ENCODE results near the gene KCNAB1.

DNA sequence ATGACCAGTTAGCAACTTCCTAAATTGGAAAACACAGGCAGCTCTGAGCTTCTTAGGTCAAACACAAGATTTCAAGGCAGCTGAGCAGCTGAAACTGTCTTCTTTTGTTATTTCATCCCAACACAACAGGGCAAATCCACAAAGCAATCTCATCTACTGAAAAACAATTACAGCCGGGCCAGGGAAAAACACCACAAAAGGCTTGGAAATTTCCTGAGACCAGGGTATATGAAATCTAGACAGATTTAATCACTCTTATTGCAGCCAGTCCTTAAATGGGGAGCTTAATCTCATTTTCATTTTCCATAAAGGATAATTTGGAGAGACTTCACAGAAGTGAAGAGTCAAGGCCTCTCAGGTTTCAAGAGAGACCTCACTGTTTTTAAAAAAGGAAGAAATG, 252.7 kb downstream of the KCNAB1 start:
- TF ChIP-seq REST (IDR thresholded peaks at IDR 0.05; ENCODE audit: insufficient read depth in 1 of 2, low read depth in 2 of 2, low read length in 2 of 2) (no peak), SIN3A (IDR thresholded peaks at IDR 0.05; ENCODE audit: borderline replicate concordance, insufficient read depth, low read length) (no peak)

Measured in PFSK-1 (cell line).